Neural progenitor cell (in vitro differentiated cells): Measurements from ENCODE around the gene ZNF483.

ENCODE experiments used
- CTCF ChIP-seq: fragments of 200-600 bp; sonication (generic); IDR thresholded peaks from 2 replicates; pipeline ENCODE4 v1.5.1; 2017; ENCODE audit warnings: antibody characterized with exemption, mild to moderate bottlenecking
- EZH2 ChIP-seq: fragments of 200-600 bp; sonication (generic); IDR thresholded peaks from 2 replicates; pipeline ENCODE4 v1.6.1; 2017; ENCODE audit warnings: antibody characterized with exemption, mild to moderate bottlenecking, moderate library complexity
- EZH2phosphoT487 ChIP-seq: fragments of 200-600 bp; sonication (generic); IDR thresholded peaks from 2 replicates; pipeline ENCODE4 v1.6.1; 2017; ENCODE audit warnings: antibody characterized with exemption

GRCh38 chr9:111527347-111527746 is 2.4 kb downstream of the ZNF483 start:
- no peak for TF ChIP-seq EZH2phosphoT487
- TF ChIP-seq CTCF, result no peak
- TF ChIP-seq EZH2, result no peak
